Retinal pigment epithelial cell (primary cell): ENCODE measurements around the gene HSPA8.

Experiments used
- DNase-seq: peaks from one replicate; pipeline ENCODE4 v3.0.0-alpha.2; 2010; ENCODE audit warnings: low read depth
- H3K4me3 ChIP-seq: 2 replicates; pipeline ENCODE4 v1.5.1; 2011; ENCODE audit warnings: mild to moderate bottlenecking, low read length, control low read depth, moderate library complexity
- CTCF ChIP-seq: conservative IDR thresholded peaks from 2 replicates; pipeline ENCODE4 v1.5.1; 2011; ENCODE audit warnings: low read depth, low read length, control low read depth, inconsistent platforms

The HSPA8 gene

GRCh38 chr11:123061403-123062157 is at the start of gene HSPA8:
HSPA8 (minus strand) TSS chr11:123062136; CDS start chr11:123061324, 812 bp downstream.
- peak within 1 kb of the TSS; percentile 99 for H3K4me3 ChIP-seq
- DNase-seq: no peak
- TF ChIP-seq CTCF: no peak

GRCh38 chr11:123111465-123111864 is 49.5 kb upstream of the HSPA8 start:
- DNase-seq: peak; percentile 51
- peak; percentile 71 for TF ChIP-seq CTCF
- no peak overlapping the region for H3K4me3 ChIP-seq

DNA sequence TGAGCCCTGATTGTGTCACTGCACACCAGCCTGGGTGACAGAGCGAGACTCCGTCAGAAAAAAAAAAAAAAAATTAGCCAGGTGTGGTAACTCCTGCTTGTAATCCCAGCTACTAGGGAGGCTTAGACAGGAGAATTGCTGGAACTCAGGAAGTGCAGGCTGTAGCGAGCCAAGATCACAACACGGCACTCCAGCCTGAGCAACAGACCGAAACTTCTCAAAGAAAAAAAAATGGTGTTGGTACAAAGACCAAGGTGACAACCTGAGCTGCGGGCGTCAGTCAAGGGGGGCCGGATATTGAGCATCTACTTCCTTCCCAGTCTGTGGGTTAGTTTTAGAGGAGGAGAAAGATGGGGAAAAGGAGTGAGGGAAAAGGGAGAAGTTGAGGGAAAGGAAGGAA is 48.5 kb upstream of the HSPA8 start:
- no peak for DNase-seq
- TF ChIP-seq CTCF: no peak

GRCh38 chr11:123107945-123108495 is 46.1 kb upstream of the HSPA8 start:
- DNase-seq: no peak
- TF ChIP-seq CTCF: no peak
- H3K4me3 ChIP-seq: no peak overlapping the region

More for the DNA sequence above, 48.5 kb upstream of the HSPA8 start:
- H3K4me3 ChIP-seq: no peak overlapping the region

- no peak overlapping the region for H3K4me3 ChIP-seq
- no peak for DNase-seq
- TF ChIP-seq CTCF: no peak
Observed at GRCh38 chr11:123104697-123105096, 42.8 kb upstream of the HSPA8 start.

- H3K4me3 ChIP-seq: no peak overlapping the region
- peak; percentile 76 for TF ChIP-seq CTCF
- DNase-seq: peak; percentile 19
Observed at GRCh38 chr11:123103326-123103980, 41.5 kb upstream of the HSPA8 start.
